Effector CD4-positive, alpha-beta T cell (primary cell): ENCODE results near the gene SCGB3A1.

ENCODE experiments used
- DNase-seq: peaks from one replicate; pipeline ENCODE4 v3.0.0-alpha.2; 2020

The SCGB3A1 gene

GRCh38 chr5:180603076-180603594 lies 11.8 kb upstream of the SCGB3A1 start:
- DNase-seq = no peak

- DNase-seq = no peak
Measured at GRCh38 chr5:180602481-180603075, 11.3 kb upstream of the SCGB3A1 start.

GRCh38 chr5:180601591-180602480 lies 10.5 kb upstream of the SCGB3A1 start:
- DNase-seq = no peak

GRCh38 chr5:180600554-180601041 lies 9.3 kb upstream of the SCGB3A1 start:
- no peak for DNase-seq

- no peak for DNase-seq
Measured at GRCh38 chr5:180599981-180600553, 8.8 kb upstream of the SCGB3A1 start.

- no peak for DNase-seq
Measured at GRCh38 chr5:180599590-180599914, 8.3 kb upstream of the SCGB3A1 start.

GRCh38 chr5:180598797-180599589 lies 7.7 kb upstream of the SCGB3A1 start:
- DNase-seq = no peak

GRCh38 chr5:180598316-180598701 lies 7.0 kb upstream of the SCGB3A1 start:
- DNase-seq = no peak

- no peak for DNase-seq
Measured at GRCh38 chr5:180596668-180597231, 5.5 kb upstream of the SCGB3A1 start.

GRCh38 chr5:180596115-180596667 lies 4.9 kb upstream of the SCGB3A1 start:
- no peak for DNase-seq

GRCh38 chr5:180595381-180596114 lies 4.2 kb upstream of the SCGB3A1 start:
- DNase-seq = no peak

GRCh38 chr5:180595046-180595379 lies 3.7 kb upstream of the SCGB3A1 start:
- DNase-seq = no peak

- DNase-seq = no peak
Measured at GRCh38 chr5:180594311-180595045, 3.2 kb upstream of the SCGB3A1 start.

- DNase-seq = no peak
Measured at GRCh38 chr5:180593446-180594206, 2.3 kb upstream of the SCGB3A1 start.

- no peak for DNase-seq
Measured at GRCh38 chr5:180592176-180592575, 877 bp upstream of the SCGB3A1 start.

GRCh38 chr5:180590543-180591310 lies 572 bp downstream of the SCGB3A1 start:
- DNase-seq = no peak

GRCh38 chr5:180589771-180590542 lies 1.3 kb downstream of the SCGB3A1 start:
- DNase-seq = no peak

- DNase-seq = no peak
Measured at GRCh38 chr5:180586870-180587269, 4.4 kb downstream of the SCGB3A1 start.
